Pancreas (tissue), 10 donors: ENCODE measurements around the gene ANKRD53. TPM values are rescaled to one million over a fixed set of nuclear protein-coding genes. Genes with fewer than 3 reads are reported as not detected.

ENCODE experiments used
- ATAC-seq, 4 donors: fragments of 200-7000 bp; cut with Tn5 transposase; one replicate each; pipeline versions ENCODE4 v1.8.0 to v1.9.1; 2020; ENCODE audit warnings: mild to moderate bottlenecking in 4 of 4, moderate library complexity in 4 of 4
- DNase-seq, 6 donors: peaks; one replicate each; pipeline ENCODE4 v3.0.0-alpha.2; 2020
- FAIRE-seq: peaks from 2 replicates; lab custom pipeline; 2012; peaks lifted over from hg19 to GRCh38; lab: Jason Lieb, UNC
- H3K27ac ChIP-seq, 4 donors: fragments of 200-600 bp; sonication (generic); 1 replicate in 3 of 4; 2 replicates in 1 of 4; pipeline versions ENCODE4 v1.5.0 to v1.8.0; 2020
- H3K27me3 ChIP-seq, 4 donors: fragments of 200-600 bp; one replicate each; pipeline ENCODE4 v1.8.0; 2021
- H3K36me3 ChIP-seq, 3 donors: fragments of 200-600 bp; sonication (generic) in 1 of 3; one replicate each; pipeline versions ENCODE4 v1.5.0 to v1.8.0; 2020 to 2021
- H3K4me1 ChIP-seq, 3 donors: fragments of 200-600 bp; one replicate each; pipeline ENCODE4 v1.8.0; 2021
- H3K4me3 ChIP-seq, 4 donors: fragments of 200-600 bp; sonication (generic) in 2 of 4; one replicate each; pipeline versions ENCODE4 v1.5.0 to v1.8.0; 2020 to 2021
- H3K9me3 ChIP-seq, 4 donors: fragments of 200-600 bp; one replicate each; pipeline ENCODE4 v1.8.0; 2021
- WGBS, 2 donors: extraction: QIAGEN DNeasy Blood & Tissue Kit; methylation state at CpG; one replicate each; pipeline ENCODE4 v1.1.7; 2013; 5-methylcytosine and 5-hydroxymethylcytosine counted together
- intact Hi-C, 3 donors: fragments of 100-400 bp; cut with DNase I; formaldehyde crosslinking; loops; one replicate each; pipeline versions ENCODE4 v1.11.1 to v1.14.2; 2022
- polyA plus RNA-seq, 2 donors: library from polyadenylated mRNA; stranded (reverse); fragments of 200-250 nt; gene quantifications; one replicate each; pipeline ENCODE4 v1.2.3, GENCODE V29; 2013
- total RNA-seq, 6 donors: library from RNA; stranded (reverse); fragmentation: NEBNext Ultra II Directional in 4 of 6; extraction: Animal tissue kit (Norgen Biotek cat#: 25700) in 4 of 6; gene quantifications; one replicate each; pipeline versions ENCODE4 v1.2.1 to v1.2.4, GENCODE V29; 2021 to 2023
- TF ChIP-seq, protein P1 (sequence below), 4 donors: fragments of 200-600 bp; sonication (generic) in 3 of 4; IDR thresholded peaks; one replicate each; pipeline versions ENCODE4 v1.5.0 to v1.8.0; 2021; ENCODE audit warnings: antibody characterized with exemption in 4 of 4
- donor health status: healthy with polysubstance abuse.
- donor health status: DM: no; HTN: no; CAD: no; lungs with moderate emphysema.
- donor health status: DM: no; HTN: no; CAD: no.
- donor health status: control.
- donor health status: control.
- donor health status: Bipolar disorder and iron deficiency.
- donor health status: DM: yes; HTN: yes; CAD: no.
- donor health status: DM: no; HTN: no; CAD: no.
- donor health status: DM: no; HTN: no; CAD: no.
- donor health status: DM: yes; HTN: yes; CAD: no.

The ANKRD53 gene
- total and polyA plus RNA-seq, 8 donors: 3.5 to 10.2 (median 6.8) TPM

- FAIRE-seq (no peak), ATAC-seq (peak; percentile 89 to 98 (median 96)), DNase-seq (peak; percentile 59 to 89 (median 81))
- no peaks in the 10 kb centered on the region for H3K27me3 ChIP-seq
- no peak overlapping the region for H3K27ac ChIP-seq
- H3K9me3 ChIP-seq: no peaks in the 10 kb centered on the region
- peak overlapping the region in 2 of 4 donors; percentile 6 to 35 for H3K4me3 ChIP-seq
- 20 to 22% methylated on average over 21 of the region's 21 CpGs for WGBS, 2 donors
- no peaks in the 10 kb centered on the region for H3K4me1 ChIP-seq
- no peaks in the 10 kb centered on the region for H3K36me3 ChIP-seq
- TF ChIP-seq, protein P1, sequence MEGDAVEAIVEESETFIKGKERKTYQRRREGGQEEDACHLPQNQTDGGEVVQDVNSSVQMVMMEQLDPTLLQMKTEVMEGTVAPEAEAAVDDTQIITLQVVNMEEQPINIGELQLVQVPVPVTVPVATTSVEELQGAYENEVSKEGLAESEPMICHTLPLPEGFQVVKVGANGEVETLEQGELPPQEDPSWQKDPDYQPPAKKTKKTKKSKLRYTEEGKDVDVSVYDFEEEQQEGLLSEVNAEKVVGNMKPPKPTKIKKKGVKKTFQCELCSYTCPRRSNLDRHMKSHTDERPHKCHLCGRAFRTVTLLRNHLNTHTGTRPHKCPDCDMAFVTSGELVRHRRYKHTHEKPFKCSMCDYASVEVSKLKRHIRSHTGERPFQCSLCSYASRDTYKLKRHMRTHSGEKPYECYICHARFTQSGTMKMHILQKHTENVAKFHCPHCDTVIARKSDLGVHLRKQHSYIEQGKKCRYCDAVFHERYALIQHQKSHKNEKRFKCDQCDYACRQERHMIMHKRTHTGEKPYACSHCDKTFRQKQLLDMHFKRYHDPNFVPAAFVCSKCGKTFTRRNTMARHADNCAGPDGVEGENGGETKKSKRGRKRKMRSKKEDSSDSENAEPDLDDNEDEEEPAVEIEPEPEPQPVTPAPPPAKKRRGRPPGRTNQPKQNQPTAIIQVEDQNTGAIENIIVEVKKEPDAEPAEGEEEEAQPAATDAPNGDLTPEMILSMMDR (IDR thresholded peaks at IDR 0.05): peak; percentile 89 to 96 (median 94)
- intact Hi-C loops: no loop called here
Observed at GRCh38 chr2:71000780-71001591, 22.6 kb downstream of the ANKRD53 start.

- WGBS, 2 donors: 54 to 68% methylated on average over 5 of the region's 5 CpGs
- Histone ChIP-seq H3K27ac (no peak overlapping the region), H3K4me3 (no peak overlapping the region), H3K4me1 (no peaks in the 10 kb centered on the region), H3K27me3 (no peaks in the 10 kb centered on the region), H3K9me3 (no peaks in the 10 kb centered on the region), H3K36me3 (no peaks in the 10 kb centered on the region)
- ATAC-seq (no peak), FAIRE-seq (no peak), DNase-seq (no peak)
- intact Hi-C loops: no loop called here
- TF ChIP-seq, protein P1 (IDR thresholded peaks at IDR 0.05): no peak
Observed at GRCh38 chr2:71001592-71001927, 23.1 kb downstream of the ANKRD53 start.

- DNase-seq (no peak), FAIRE-seq (no peak), ATAC-seq (no peak)
- Histone ChIP-seq H3K9me3 (no peaks in the 10 kb centered on the region), H3K27me3 (no peaks in the 10 kb centered on the region), H3K36me3 (no peaks in the 10 kb centered on the region), H3K4me3 (no peak overlapping the region), H3K27ac (no peak overlapping the region), H3K4me1 (no peaks in the 10 kb centered on the region)
- TF ChIP-seq, protein P1 (IDR thresholded peaks at IDR 0.05): no peak
- WGBS, 2 donors: 40 to 45% methylated on average over 11 of the region's 11 CpGs
- intact Hi-C loops: no loop called here
Observed at GRCh38 chr2:71001981-71002570, 23.6 kb downstream of the ANKRD53 start.

- intact Hi-C loops: no loop called here
- DNase-seq (no peak), ATAC-seq (no peak), FAIRE-seq (no peak)
- Histone ChIP-seq H3K27me3 (no peaks in the 10 kb centered on the region), H3K4me1 (no peaks in the 10 kb centered on the region), H3K9me3 (no peaks in the 10 kb centered on the region), H3K27ac (no peak overlapping the region), H3K36me3 (no peaks in the 10 kb centered on the region), H3K4me3 (no peak overlapping the region)
- TF ChIP-seq, protein P1 (IDR thresholded peaks at IDR 0.05): no peak
- WGBS, 2 donors: 61 to 69% methylated on average over 6 of the region's 6 CpGs
Observed at GRCh38 chr2:71003396-71003795, 25.0 kb downstream of the ANKRD53 start.
